Uterus (tissue), 4 donors: ENCODE results near the gene CDH13. TPM values are rescaled to one million over a fixed set of nuclear protein-coding genes. Genes with fewer than 3 reads are reported as not detected.

Source experiments
- DNase-seq, 2 donors: peaks; one replicate each; pipeline ENCODE4 v3.0.0-alpha.2; 2019 to 2020
- H3K27ac ChIP-seq, 2 donors: fragments of 200-600 bp; sonication (generic); 1 replicate in 1 of 2; 2 replicates in 1 of 2; pipeline ENCODE4 v1.5.1; 2016 to 2018
- H3K27me3 ChIP-seq, 2 donors: fragments of 200-600 bp; sonication (generic); one replicate each; pipeline ENCODE4 v1.5.1; 2018 to 2019; ENCODE audit warnings: control low read depth in 1 of 2
- H3K36me3 ChIP-seq, 2 donors: fragments of 200-600 bp; sonication (generic); one replicate each; pipeline ENCODE4 v1.5.1; 2019; ENCODE audit warnings: control low read depth in 1 of 2
- H3K4me1 ChIP-seq, 2 donors: fragments of 200-600 bp; sonication (generic); one replicate each; pipeline ENCODE4 v1.5.1; 2018 to 2019; ENCODE audit warnings: control low read depth in 1 of 2
- H3K4me3 ChIP-seq, 2 donors: fragments of 200-600 bp; sonication (generic); 1 replicate in 1 of 2; 2 replicates in 1 of 2; pipeline ENCODE4 v1.5.1; 2018 to 2019; ENCODE audit warnings: mild to moderate bottlenecking in 1 of 2
- H3K9me3 ChIP-seq, 2 donors: fragments of 200-600 bp; sonication (generic); one replicate each; pipeline ENCODE4 v1.5.1; 2019; ENCODE audit warnings: control low read depth in 1 of 2
- POLR2A ChIP-seq, 2 donors: fragments of 450-650 bp; IDR thresholded peaks; one replicate each; pipeline ENCODE4 v1.6.1; 2016; ENCODE audit warnings: antibody characterized with exemption in 2 of 2, mild to moderate bottlenecking in 1 of 2, moderate library complexity in 1 of 2
- intact Hi-C: fragments of 100-400 bp; cut with DNase I; formaldehyde crosslinking; loops from one replicate; pipeline ENCODE4 v1.15.1; 2023; ENCODE audit warnings: low total_unique reads
- total RNA-seq, 4 donors: library from RNA; depleted of rRNA in 3 of 4; stranded (reverse); fragments of >200 nt in 3 of 4; gene quantifications; one replicate each; pipeline versions ENCODE4 v1.1.0 to v1.2.4, GENCODE V29; 2014 to 2023
- TF ChIP-seq, protein P1 (sequence below), 4 experiments: fragments of 200-600 bp in 2 of 4; fragments of 450-650 bp in 2 of 4; sonication (generic) in 2 of 4; IDR thresholded peaks; one replicate each; pipeline ENCODE4 v1.5.1; 2016 to 2019; ENCODE audit warnings: antibody characterized with exemption in 4 of 4, mild to moderate bottlenecking in 2 of 4, moderate library complexity in 1 of 4
- donor health status: DM: yes; HTN: yes; CAD: no.

CDH13 gene
- total RNA-seq, 4 donors from 2014 or later, result 49.1 to 99.4 (median 82.7) TPM

DNA sequence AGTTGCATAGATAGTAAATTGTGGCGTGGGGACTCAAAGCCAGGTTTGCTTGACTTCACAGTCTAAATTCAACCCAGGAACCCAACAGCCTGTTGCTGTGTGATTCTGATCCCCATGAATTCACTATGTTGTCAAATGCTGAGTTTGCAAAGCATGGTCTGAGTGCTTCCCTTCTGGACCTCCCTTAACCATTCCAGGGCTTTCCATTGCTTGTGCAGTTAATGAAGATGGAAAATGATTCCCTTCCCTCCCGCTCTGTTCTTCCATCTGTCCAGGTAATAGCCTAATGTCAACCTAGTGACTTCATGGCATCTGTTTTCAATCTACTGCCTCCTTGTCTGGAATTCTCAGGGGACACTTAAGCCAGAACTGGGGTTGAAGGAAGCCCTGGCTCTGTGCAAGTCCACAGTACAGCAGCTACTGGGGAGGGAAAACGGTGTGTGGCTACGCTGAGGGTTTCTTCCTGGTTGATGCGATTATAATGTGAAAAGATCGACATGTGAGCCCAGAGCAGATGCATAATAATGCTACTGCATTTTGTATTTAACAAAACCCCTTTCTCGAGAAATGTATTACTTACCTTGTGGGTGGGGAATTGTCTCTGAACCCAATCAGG is 206.7 kb downstream of the CDH13 start:
- no peak for TF ChIP-seq POLR2A (IDR thresholded peaks at IDR 0.05)
- TF ChIP-seq, protein P1, sequence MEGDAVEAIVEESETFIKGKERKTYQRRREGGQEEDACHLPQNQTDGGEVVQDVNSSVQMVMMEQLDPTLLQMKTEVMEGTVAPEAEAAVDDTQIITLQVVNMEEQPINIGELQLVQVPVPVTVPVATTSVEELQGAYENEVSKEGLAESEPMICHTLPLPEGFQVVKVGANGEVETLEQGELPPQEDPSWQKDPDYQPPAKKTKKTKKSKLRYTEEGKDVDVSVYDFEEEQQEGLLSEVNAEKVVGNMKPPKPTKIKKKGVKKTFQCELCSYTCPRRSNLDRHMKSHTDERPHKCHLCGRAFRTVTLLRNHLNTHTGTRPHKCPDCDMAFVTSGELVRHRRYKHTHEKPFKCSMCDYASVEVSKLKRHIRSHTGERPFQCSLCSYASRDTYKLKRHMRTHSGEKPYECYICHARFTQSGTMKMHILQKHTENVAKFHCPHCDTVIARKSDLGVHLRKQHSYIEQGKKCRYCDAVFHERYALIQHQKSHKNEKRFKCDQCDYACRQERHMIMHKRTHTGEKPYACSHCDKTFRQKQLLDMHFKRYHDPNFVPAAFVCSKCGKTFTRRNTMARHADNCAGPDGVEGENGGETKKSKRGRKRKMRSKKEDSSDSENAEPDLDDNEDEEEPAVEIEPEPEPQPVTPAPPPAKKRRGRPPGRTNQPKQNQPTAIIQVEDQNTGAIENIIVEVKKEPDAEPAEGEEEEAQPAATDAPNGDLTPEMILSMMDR (IDR thresholded peaks at IDR 0.05), result no peak
- H3K9me3 ChIP-seq, result no peaks in the 10 kb centered on the region
- no peaks in the 10 kb centered on the region for H3K4me1 ChIP-seq
- no peaks in the 10 kb centered on the region for H3K36me3 ChIP-seq
- no peak for DNase-seq
- H3K4me3 ChIP-seq, result no peak overlapping the region
- no peaks in the 10 kb centered on the region for H3K27me3 ChIP-seq
- H3K27ac ChIP-seq, result no peak overlapping the region
- intact Hi-C loops, result no loop called here

- Histone ChIP-seq H3K27me3 (no peaks in the 10 kb centered on the region), H3K4me1 (no peaks in the 10 kb centered on the region), H3K36me3 (no peaks in the 10 kb centered on the region), H3K4me3 (no peak overlapping the region), H3K9me3 (no peaks in the 10 kb centered on the region), H3K27ac (no peak overlapping the region)
- intact Hi-C loops, result no loop called here
- DNase-seq, result no peak
- TF ChIP-seq, protein P1 (IDR thresholded peaks at IDR 0.05), result no peak
- TF ChIP-seq POLR2A (IDR thresholded peaks at IDR 0.05), result no peak
Measured at GRCh38 chr16:82834151-82834815, 207.5 kb downstream of the CDH13 start.

DNA sequence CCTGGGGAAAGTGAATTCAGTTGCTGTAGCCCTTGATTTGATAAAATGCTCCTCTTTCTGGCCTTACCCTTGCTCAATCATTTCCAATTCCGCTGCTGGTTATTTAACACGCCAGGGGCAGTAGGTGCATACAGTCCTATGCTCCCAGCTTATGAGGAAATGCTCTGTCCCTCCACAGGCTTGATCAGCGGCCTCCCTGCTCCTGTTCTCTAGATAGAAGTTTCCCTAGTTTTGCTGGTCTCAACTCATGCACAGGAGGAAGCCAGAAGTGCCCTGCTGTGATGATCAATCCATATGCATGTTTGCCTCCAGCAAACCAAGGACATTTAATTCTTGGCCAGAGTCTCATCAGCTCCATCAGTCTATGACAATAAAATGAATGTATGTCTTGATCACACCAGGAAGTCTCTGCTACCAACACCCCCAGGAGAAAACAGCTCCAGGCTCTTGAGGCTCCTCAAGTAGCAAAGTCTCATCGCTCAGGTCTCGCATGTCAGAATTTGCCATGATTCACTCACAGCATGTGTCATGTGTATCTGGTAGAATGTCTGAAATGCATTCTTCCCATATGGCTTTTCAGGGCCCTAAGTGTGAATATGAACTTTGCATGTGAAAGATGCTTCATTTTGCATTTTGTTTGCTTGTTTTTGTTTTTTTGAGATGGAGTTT is 208.9 kb downstream of the CDH13 start:
- Histone ChIP-seq H3K4me1 (no peaks in the 10 kb centered on the region), H3K9me3 (no peaks in the 10 kb centered on the region), H3K27ac (no peak overlapping the region), H3K27me3 (no peaks in the 10 kb centered on the region), H3K4me3 (no peak overlapping the region), H3K36me3 (no peaks in the 10 kb centered on the region)
- intact Hi-C loops, result no loop called here
- no peak for DNase-seq
- TF ChIP-seq, protein P1 (IDR thresholded peaks at IDR 0.05), result no peak
- no peak for TF ChIP-seq POLR2A (IDR thresholded peaks at IDR 0.05)

DNA sequence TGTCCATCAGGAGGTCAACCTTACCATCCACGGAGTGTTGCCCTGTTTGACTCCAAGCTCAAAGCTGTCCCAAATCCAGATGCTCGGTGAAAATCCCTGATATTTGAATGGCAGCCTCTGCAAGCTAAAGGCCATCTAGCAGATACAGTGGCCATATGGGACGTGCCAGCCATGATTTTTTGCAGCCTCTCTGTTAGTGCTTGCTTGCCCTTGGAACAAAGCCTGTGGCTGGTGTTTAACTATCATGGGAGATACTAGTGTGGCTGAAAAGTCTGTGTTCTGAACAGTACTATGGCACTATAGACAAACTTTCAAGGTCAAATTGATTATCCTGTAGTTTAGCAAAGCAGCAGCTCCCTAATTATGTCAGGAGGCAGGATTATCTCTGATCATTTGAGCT is 214.3 kb downstream of the CDH13 start:
- no peak for DNase-seq
- Histone ChIP-seq H3K4me3 (no peak overlapping the region), H3K27ac (no peak overlapping the region), H3K36me3 (no peaks in the 10 kb centered on the region), H3K9me3 (peaks cover 0 to 3% of the 10 kb centered on the region in 2 donors), H3K4me1 (no peaks in the 10 kb centered on the region), H3K27me3 (no peaks in the 10 kb centered on the region)
- intact Hi-C loops, result no loop called here
- TF ChIP-seq, protein P1 (IDR thresholded peaks at IDR 0.05), result no peak
- TF ChIP-seq POLR2A (IDR thresholded peaks at IDR 0.05), result no peak
